GM23338 (cell line): ENCODE results near the gene COA1. TPM values are rescaled to one million over a fixed set of nuclear protein-coding genes. Genes with fewer than 3 reads are reported as not detected.

Source experiments
- ATAC-seq: fragments of 200-7000 bp; cut with Tn5 transposase; 3 replicates; pipeline ENCODE4 v1.9.1; 2020
- DNase-seq: peaks from one replicate; pipeline ENCODE4 v3.0.0-alpha.2; 2015; ENCODE audit warnings: low spot score
- H2AFZ ChIP-seq: fragments of 200-600 bp; sonication (generic); 2 replicates; pipeline ENCODE4 v1.8.0; 2016; ENCODE audit warnings: antibody characterized with exemption, mild to moderate bottlenecking, moderate library complexity
- H3F3A ChIP-seq: fragments of 200-600 bp; sonication (generic); replicated peaks from 2 replicates; pipeline ENCODE4 v1.8.0; 2017; ENCODE audit warnings: antibody characterized with exemption, mixed run types, low read depth
- H3K27ac ChIP-seq: fragments of 200-600 bp; sonication (generic); 2 replicates; pipeline ENCODE4 v1.6.1; 2016; ENCODE audit warnings: low read depth
- H3K27me3 ChIP-seq: fragments of 200-600 bp; sonication (generic); 2 replicates; pipeline ENCODE4 v1.8.0; 2016; ENCODE audit warnings: mild to moderate bottlenecking, mixed run types, moderate library complexity; ENCODE audit not compliant: insufficient read depth
- H3K36me3 ChIP-seq: fragments of 200-600 bp; sonication (generic); 2 replicates; pipeline ENCODE4 v1.8.0; 2016; ENCODE audit warnings: mild to moderate bottlenecking; ENCODE audit not compliant: insufficient read depth
- H3K4me1 ChIP-seq: fragments of 200-600 bp; sonication (generic); 2 replicates; pipeline ENCODE4 v1.8.0; 2016; ENCODE audit warnings: mild to moderate bottlenecking, moderate library complexity; ENCODE audit not compliant: insufficient read depth
- H3K4me2 ChIP-seq: fragments of 200-600 bp; sonication (generic); 2 replicates; pipeline ENCODE4 v1.7.1; 2017; ENCODE audit warnings: mixed run types
- H3K4me3 ChIP-seq: fragments of 200-600 bp; sonication (generic); 2 replicates; pipeline ENCODE4 v1.6.1; 2016; ENCODE audit warnings: mixed run types
- H3K79me2 ChIP-seq: fragments of 200-600 bp; sonication (generic); replicated peaks from 2 replicates; pipeline ENCODE4 v1.8.0; 2017; ENCODE audit warnings: mild to moderate bottlenecking; ENCODE audit not compliant: insufficient read depth
- H3K9me2 ChIP-seq: fragments of 200-600 bp; sonication (generic); 2 replicates; pipeline ENCODE4 v1.8.0; 2017; ENCODE audit not compliant: insufficient read depth
- H4K20me1 ChIP-seq: fragments of 200-600 bp; sonication (generic); replicated peaks from 2 replicates; pipeline ENCODE4 v1.8.0; 2017; ENCODE audit warnings: mild to moderate bottlenecking; ENCODE audit not compliant: insufficient read depth
- H3K27ac Mint-ChIP-seq: 2 replicates; pipeline ENCODE4 v1.8.0; 2020; ENCODE audit warnings: inconsistent platforms, mild to moderate bottlenecking, moderate library complexity, mixed read lengths
- H3K27me3 Mint-ChIP-seq: 3 replicates; pipeline ENCODE4 v1.8.0; 2022; ENCODE audit warnings: low read depth, mild to moderate bottlenecking, moderate library complexity, mixed read lengths, inconsistent platforms; ENCODE audit not compliant: insufficient read depth, poor library complexity
- H3K36me3 Mint-ChIP-seq: 3 replicates; pipeline ENCODE4 v1.8.0; 2021; ENCODE audit warnings: low read depth, mild to moderate bottlenecking, inconsistent platforms, moderate library complexity, mixed read lengths
- H3K4me1 Mint-ChIP-seq: 3 replicates; pipeline ENCODE4 v1.8.0; 2020; ENCODE audit warnings: mild to moderate bottlenecking, inconsistent platforms, mixed read lengths
- H3K4me3 Mint-ChIP-seq: 3 replicates; pipeline ENCODE4 v1.8.0; 2021; ENCODE audit warnings: moderate library complexity, mild to moderate bottlenecking, inconsistent platforms, mixed read lengths
- H3K9me3 Mint-ChIP-seq: 3 replicates; pipeline ENCODE4 v1.8.0; 2020; ENCODE audit warnings: moderate library complexity, mild to moderate bottlenecking, inconsistent platforms, mixed read lengths
- CREB1 ChIP-seq: fragments of 250-450 bp; sonication (Bioruptor Pico); IDR thresholded peaks from 2 replicates; pipeline ENCODE4 v1.5.0; 2020; ENCODE audit warnings: low read depth, mild to moderate bottlenecking, moderate library complexity
- EZH2 ChIP-seq: fragments of 200-600 bp; sonication (generic); IDR thresholded peaks from one replicate; pipeline ENCODE4 v1.8.0; 2017; ENCODE audit warnings: antibody characterized with exemption, mild to moderate bottlenecking, low read depth; ENCODE audit not compliant: unreplicated experiment
- EZH2phosphoT487 ChIP-seq: fragments of 200-600 bp; sonication (generic); IDR thresholded peaks from one replicate; pipeline ENCODE4 v1.8.1; 2018; ENCODE audit warnings: antibody characterized with exemption; ENCODE audit not compliant: unreplicated experiment
- JUNB ChIP-seq: IDR thresholded peaks from one replicate; pipeline ENCODE4 v1.6.1; 2016; ENCODE audit warnings: antibody characterized with exemption; ENCODE audit not compliant: unreplicated experiment
- NANOG ChIP-seq: IDR thresholded peaks from 2 replicates; pipeline ENCODE4 v1.6.1; 2016; ENCODE audit warnings: antibody characterized with exemption, borderline replicate concordance
- POLR2AphosphoS5 ChIP-seq: IDR thresholded peaks from 2 replicates; pipeline ENCODE4 v1.6.1; 2016; ENCODE audit warnings: antibody characterized with exemption, low read depth
- STAT1 ChIP-seq: IDR thresholded peaks from one replicate; pipeline ENCODE4 v1.6.1; 2016; ENCODE audit warnings: antibody characterized with exemption; ENCODE audit not compliant: unreplicated experiment
- ZNF331 ChIP-seq: fragments of 250-450 bp; sonication (Bioruptor Pico); IDR thresholded peaks from 2 replicates; pipeline ENCODE4 v1.5.0; 2020; ENCODE audit warnings: low read depth, mild to moderate bottlenecking, moderate library complexity
- long read RNA-seq: library from polyadenylated mRNA; unstranded; transcript quantifications from one replicate; pipeline ENCODE4 v2.0.0, GENCODE V29; 2020; ENCODE audit not compliant: unreplicated experiment
- polyA plus RNA-seq: library from polyadenylated mRNA; unstranded; fragments of >200 nt; fragmentation: Nextera tagmentation; extraction: Ambion mirVana; gene quantifications from 2 replicates; pipeline ENCODE4 v1.2.1, GENCODE V29; 2016
- total RNA-seq: library from RNA; depleted of rRNA; stranded (reverse); fragments of >200 nt; shearing (Covaris generic); gene quantifications from 2 replicates; pipeline ENCODE4 v1.2.3, GENCODE V29; 2014; rRNA removed
- TF ChIP-seq, protein P1 (sequence below), 2 experiments: fragments of 200-600 bp in 1 of 2; sonication (generic) in 1 of 2; conservative IDR thresholded peaks; 2 replicates each; pipeline versions ENCODE4 v1.5.1 to v1.6.1; 2016 to 2017; ENCODE audit warnings: antibody characterized with exemption in 2 of 2, low read depth in 2 of 2, mild to moderate bottlenecking in 2 of 2, moderate library complexity in 1 of 2
- TF ChIP-seq, protein P2 (sequence below): IDR thresholded peaks from 2 replicates; pipeline ENCODE4 v1.6.1; 2016; ENCODE audit warnings: antibody characterized with exemption
- TF ChIP-seq, protein P3 (sequence below): fragments of 250-450 bp; sonication (Bioruptor Pico); IDR thresholded peaks from 2 replicates; pipeline ENCODE4 v1.5.0; 2020; ENCODE audit warnings: mild to moderate bottlenecking, moderate library complexity
- TF ChIP-seq, protein P4 (sequence below): IDR thresholded peaks from one replicate; pipeline ENCODE4 v1.6.1; 2018; ENCODE audit warnings: antibody characterized with exemption; ENCODE audit not compliant: unreplicated experiment

COA1 gene, protein sequence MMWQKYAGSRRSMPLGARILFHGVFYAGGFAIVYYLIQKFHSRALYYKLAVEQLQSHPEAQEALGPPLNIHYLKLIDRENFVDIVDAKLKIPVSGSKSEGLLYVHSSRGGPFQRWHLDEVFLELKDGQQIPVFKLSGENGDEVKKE
- 149 and 158 TPM in 2 replicates for total RNA-seq
- polyA plus RNA-seq: 152 and 156 TPM in 2 replicates
- long read RNA-seq, transcript COA1-201 (6 exons, 927 nt): major isoform, 52 of 93 reads
- long read RNA-seq, partial matches to known transcripts: 23 of 93 reads
- long read RNA-seq, other reads (novel, unspliced or antisense): 15 of 93 reads

DNA sequence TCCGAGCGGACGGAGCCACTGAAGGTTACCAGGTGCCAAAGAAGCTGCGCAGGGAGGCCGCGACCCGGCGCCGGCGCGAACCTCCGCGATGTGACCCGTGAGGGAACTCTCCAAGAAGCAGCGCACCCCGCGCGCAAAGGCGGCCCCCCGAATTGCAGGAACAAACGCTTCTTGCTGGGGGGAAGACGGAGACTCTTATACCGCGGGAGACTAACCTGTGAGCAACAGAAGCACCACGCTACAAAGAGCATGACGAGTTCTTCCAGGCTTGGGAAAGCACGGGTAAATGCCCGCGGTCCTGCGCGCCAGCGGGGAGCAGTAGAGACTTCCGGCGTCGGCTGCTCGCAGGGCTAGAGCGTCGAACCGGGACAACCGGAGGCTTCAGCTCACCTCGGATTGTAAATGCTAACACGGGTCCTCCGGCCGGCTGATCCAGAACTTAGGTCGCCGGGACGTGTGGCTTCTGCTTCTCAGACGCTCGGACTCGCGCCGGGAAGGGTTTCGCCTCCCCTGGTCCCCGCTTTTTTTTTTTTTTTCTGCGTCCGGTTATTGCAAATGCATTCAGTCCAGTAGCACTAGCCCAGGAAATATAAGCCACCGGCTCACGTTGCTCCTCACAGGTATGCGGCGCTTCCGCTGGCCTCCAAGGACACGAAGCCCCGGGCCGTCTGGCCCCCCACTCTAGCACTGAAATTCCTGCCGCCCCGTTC is at the start of gene COA1:
TSS of gene COA1 (minus strand) at position 310 of the 710 bp plus-strand sequence. CDS start 80,909 bp downstream, outside the sequence.
- H3K27ac Mint-ChIP-seq: peak within 1 kb of the TSS; percentile 93
- peaks cover 2% of the 10 kb centered on the region for H3K27me3 Mint-ChIP-seq
- TF ChIP-seq, protein P1, sequence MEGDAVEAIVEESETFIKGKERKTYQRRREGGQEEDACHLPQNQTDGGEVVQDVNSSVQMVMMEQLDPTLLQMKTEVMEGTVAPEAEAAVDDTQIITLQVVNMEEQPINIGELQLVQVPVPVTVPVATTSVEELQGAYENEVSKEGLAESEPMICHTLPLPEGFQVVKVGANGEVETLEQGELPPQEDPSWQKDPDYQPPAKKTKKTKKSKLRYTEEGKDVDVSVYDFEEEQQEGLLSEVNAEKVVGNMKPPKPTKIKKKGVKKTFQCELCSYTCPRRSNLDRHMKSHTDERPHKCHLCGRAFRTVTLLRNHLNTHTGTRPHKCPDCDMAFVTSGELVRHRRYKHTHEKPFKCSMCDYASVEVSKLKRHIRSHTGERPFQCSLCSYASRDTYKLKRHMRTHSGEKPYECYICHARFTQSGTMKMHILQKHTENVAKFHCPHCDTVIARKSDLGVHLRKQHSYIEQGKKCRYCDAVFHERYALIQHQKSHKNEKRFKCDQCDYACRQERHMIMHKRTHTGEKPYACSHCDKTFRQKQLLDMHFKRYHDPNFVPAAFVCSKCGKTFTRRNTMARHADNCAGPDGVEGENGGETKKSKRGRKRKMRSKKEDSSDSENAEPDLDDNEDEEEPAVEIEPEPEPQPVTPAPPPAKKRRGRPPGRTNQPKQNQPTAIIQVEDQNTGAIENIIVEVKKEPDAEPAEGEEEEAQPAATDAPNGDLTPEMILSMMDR (conservative IDR thresholded peaks at IDR 0.05; ENCODE audit: low read depth in 2 of 2): no peak
- no peak for TF ChIP-seq NANOG
- no peak for TF ChIP-seq EZH2phosphoT487
- 0 out of 2 replicates have a peak, but pooled peaks have one; percentile 26 for TF ChIP-seq CREB1 (CRISPR knock-in tag)
- TF ChIP-seq, protein P2, sequence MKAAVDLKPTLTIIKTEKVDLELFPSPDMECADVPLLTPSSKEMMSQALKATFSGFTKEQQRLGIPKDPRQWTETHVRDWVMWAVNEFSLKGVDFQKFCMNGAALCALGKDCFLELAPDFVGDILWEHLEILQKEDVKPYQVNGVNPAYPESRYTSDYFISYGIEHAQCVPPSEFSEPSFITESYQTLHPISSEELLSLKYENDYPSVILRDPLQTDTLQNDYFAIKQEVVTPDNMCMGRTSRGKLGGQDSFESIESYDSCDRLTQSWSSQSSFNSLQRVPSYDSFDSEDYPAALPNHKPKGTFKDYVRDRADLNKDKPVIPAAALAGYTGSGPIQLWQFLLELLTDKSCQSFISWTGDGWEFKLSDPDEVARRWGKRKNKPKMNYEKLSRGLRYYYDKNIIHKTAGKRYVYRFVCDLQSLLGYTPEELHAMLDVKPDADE: peak; percentile 68
- no peak for TF ChIP-seq EZH2
- TF ChIP-seq, protein P3, sequence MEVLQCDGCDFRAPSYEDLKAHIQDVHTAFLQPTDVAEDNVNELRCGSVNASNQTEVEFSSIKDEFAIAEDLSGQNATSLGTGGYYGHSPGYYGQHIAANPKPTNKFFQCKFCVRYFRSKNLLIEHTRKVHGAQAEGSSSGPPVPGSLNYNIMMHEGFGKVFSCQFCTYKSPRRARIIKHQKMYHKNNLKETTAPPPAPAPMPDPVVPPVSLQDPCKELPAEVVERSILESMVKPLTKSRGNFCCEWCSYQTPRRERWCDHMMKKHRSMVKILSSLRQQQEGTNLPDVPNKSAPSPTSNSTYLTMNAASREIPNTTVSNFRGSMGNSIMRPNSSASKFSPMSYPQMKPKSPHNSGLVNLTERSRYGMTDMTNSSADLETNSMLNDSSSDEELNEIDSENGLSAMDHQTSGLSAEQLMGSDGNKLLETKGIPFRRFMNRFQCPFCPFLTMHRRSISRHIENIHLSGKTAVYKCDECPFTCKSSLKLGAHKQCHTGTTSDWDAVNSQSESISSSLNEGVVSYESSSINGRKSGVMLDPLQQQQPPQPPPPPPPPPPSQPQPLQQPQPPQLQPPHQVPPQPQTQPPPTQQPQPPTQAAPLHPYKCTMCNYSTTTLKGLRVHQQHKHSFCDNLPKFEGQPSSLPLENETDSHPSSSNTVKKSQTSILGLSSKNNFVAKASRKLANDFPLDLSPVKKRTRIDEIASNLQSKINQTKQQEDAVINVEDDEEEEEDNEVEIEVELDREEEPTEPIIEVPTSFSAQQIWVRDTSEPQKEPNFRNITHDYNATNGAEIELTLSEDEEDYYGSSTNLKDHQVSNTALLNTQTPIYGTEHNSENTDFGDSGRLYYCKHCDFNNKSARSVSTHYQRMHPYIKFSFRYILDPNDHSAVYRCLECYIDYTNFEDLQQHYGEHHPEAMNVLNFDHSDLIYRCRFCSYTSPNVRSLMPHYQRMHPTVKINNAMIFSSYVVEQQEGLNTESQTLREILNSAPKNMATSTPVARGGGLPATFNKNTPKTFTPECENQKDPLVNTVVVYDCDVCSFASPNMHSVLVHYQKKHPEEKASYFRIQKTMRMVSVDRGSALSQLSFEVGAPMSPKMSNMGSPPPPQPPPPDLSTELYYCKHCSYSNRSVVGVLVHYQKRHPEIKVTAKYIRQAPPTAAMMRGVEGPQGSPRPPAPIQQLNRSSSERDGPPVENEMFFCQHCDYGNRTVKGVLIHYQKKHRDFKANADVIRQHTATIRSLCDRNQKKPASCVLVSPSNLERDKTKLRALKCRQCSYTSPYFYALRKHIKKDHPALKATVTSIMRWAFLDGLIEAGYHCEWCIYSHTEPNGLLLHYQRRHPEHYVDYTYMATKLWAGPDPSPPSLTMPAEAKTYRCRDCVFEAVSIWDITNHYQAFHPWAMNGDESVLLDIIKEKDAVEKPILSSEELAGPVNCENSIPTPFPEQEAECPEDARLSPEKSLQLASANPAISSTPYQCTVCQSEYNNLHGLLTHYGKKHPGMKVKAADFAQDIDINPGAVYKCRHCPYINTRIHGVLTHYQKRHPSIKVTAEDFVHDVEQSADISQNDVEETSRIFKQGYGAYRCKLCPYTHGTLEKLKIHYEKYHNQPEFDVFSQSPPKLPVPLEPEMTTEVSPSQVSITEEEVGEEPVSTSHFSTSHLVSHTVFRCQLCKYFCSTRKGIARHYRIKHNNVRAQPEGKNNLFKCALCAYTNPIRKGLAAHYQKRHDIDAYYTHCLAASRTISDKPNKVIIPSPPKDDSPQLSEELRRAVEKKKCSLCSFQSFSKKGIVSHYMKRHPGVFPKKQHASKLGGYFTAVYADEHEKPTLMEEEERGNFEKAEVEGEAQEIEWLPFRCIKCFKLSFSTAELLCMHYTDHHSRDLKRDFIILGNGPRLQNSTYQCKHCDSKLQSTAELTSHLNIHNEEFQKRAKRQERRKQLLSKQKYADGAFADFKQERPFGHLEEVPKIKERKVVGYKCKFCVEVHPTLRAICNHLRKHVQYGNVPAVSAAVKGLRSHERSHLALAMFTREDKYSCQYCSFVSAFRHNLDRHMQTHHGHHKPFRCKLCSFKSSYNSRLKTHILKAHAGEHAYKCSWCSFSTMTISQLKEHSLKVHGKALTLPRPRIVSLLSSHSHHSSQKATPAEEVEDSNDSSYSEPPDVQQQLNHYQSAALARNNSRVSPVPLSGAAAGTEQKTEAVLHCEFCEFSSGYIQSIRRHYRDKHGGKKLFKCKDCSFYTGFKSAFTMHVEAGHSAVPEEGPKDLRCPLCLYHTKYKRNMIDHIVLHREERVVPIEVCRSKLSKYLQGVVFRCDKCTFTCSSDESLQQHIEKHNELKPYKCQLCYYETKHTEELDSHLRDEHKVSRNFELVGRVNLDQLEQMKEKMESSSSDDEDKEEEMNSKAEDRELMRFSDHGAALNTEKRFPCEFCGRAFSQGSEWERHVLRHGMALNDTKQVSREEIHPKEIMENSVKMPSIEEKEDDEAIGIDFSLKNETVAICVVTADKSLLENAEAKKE (CRISPR knock-in tag): no peak
- no peak for TF ChIP-seq JUNB
- peak; percentile 92 for TF ChIP-seq POLR2AphosphoS5
- TF ChIP-seq, protein P4, sequence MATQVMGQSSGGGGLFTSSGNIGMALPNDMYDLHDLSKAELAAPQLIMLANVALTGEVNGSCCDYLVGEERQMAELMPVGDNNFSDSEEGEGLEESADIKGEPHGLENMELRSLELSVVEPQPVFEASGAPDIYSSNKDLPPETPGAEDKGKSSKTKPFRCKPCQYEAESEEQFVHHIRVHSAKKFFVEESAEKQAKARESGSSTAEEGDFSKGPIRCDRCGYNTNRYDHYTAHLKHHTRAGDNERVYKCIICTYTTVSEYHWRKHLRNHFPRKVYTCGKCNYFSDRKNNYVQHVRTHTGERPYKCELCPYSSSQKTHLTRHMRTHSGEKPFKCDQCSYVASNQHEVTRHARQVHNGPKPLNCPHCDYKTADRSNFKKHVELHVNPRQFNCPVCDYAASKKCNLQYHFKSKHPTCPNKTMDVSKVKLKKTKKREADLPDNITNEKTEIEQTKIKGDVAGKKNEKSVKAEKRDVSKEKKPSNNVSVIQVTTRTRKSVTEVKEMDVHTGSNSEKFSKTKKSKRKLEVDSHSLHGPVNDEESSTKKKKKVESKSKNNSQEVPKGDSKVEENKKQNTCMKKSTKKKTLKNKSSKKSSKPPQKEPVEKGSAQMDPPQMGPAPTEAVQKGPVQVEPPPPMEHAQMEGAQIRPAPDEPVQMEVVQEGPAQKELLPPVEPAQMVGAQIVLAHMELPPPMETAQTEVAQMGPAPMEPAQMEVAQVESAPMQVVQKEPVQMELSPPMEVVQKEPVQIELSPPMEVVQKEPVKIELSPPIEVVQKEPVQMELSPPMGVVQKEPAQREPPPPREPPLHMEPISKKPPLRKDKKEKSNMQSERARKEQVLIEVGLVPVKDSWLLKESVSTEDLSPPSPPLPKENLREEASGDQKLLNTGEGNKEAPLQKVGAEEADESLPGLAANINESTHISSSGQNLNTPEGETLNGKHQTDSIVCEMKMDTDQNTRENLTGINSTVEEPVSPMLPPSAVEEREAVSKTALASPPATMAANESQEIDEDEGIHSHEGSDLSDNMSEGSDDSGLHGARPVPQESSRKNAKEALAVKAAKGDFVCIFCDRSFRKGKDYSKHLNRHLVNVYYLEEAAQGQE: no peak
- no peak for TF ChIP-seq STAT1
- no peak for TF ChIP-seq ZNF331 (CRISPR knock-in tag)
- Histone ChIP-seq H3K27me3 (no peaks in the 10 kb centered on the region), H3K9me2 (no peaks in the 10 kb centered on the region), H3F3A (no peaks in the 10 kb centered on the region), H4K20me1 (peaks cover 16% of the 10 kb centered on the region), H3K4me3 (peak within 1 kb of the TSS; percentile 93), H3K27ac (peak within 1 kb of the TSS; percentile 80), H3K4me2 (peak within 1 kb of the TSS; percentile 79), H2AFZ (peak within 1 kb of the TSS; percentile 99), H3K36me3 (no peaks in the 10 kb centered on the region), H3K79me2 (peaks cover 50% of the 10 kb centered on the region), H3K4me1 (no peaks in the 10 kb centered on the region; the same call in 1 of the 2 replicates)
- DNase-seq (peak; percentile 93), ATAC-seq (peak; percentile 98)
- H3K4me3 Mint-ChIP-seq: peak within 1 kb of the TSS; percentile 97
- peaks cover 5% of the 10 kb centered on the region; the same call in 2 of the 3 replicates for H3K36me3 Mint-ChIP-seq
- peaks cover 11% of the 10 kb centered on the region; the same call in 2 of the 3 replicates for H3K4me1 Mint-ChIP-seq
- H3K9me3 Mint-ChIP-seq: no peaks in the 10 kb centered on the region
